GM18507 (cell line): ENCODE results near the gene PTPRU.

ENCODE experiments used
- DNase-seq: peaks from one replicate; pipeline ENCODE4 v3.0.0; 2011; ENCODE audit warnings: low read depth; ENCODE audit not compliant: insufficient read length; ENCODE audit errors: extremely low spot score
- FAIRE-seq: peaks from 2 replicates; lab custom pipeline; 2011; peaks lifted over from hg19 to GRCh38; lab: Jason Lieb, UNC

Gene PTPRU

DNA sequence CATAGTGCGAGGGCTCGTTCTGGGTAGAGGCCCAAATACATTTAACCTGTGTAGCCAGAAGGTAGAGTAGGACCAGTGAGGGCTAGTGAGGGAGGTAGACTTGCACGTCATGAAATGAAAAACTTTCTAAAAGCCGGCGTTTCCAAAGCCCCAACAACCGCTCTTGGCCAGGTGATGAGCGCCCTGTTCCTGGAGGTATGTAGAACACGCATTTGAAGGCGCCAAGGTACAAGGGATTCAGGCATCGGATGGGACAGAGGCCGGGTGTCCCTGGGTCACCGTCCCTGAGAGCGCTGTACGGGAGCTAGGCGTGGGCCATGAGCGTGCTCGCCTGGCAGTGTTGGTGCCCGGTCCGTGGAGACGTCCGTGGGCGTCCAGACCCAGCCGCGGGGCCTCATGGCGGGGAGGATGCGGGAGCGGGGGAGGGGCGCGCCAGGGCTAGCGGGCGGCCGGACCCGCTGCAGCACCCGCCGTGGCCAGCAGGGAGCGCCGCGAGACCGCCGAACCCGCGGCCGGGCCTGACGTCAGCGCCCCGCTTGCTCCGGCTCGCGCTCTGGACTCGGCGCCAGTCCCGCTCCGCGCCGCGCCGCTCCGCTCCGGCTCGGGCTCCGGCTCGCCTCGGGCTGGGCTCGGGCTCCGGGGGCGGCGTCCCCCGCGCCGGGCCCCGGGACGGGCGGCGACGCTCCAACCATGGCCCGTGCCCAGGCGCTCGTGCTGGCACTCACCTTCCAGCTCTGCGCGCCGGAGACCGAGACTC lies at the start of gene PTPRU:
Gene PTPRU, plus strand, starts transcription at position 568 of the 757 bp plus-strand sequence. Its CDS starts 123 bp downstream, at position 691.
- peak; percentile 80 for DNase-seq
- FAIRE-seq = peak; percentile 64

DNA sequence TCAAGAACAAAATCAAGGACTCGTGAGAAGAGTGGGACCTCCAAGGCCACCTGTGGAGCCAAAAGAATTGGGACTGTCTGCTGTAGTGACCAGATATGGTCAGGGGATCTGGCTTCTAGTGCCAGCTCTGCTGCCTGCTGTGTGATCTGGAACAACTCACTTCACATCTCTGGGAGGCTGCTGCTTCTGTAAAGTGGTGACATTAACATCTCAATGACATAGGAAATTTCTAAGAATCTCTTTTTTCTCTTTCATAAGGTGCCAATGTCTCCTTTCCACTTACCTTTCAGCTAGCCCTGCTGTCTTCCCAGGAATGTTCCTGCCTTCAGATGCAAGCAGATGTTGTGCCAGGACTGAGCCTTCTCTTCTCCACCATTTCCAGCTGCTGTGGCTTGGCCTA lies 49.6 kb upstream of the PTPRU start:
- FAIRE-seq (no peak), DNase-seq (no peak)

DNA sequence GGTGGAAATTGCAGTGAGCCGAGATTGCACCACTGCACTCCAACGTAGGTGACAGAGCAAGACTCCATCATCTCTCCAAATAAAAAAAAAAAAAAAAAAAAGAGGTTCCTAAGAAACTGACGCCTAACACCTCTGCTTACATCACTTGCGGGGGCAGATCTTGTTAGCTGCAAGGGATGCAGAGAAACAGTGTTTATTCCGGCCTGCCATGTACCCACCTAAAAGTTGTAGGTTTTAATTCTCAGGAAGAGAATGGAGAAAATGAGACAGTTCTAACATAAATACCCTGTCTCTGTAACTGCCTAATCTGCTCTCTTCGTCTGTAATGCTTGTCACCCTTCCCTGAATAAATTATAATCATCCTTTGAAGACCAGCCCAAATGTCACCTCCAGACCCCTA lies 45.6 kb upstream of the PTPRU start:
- DNase-seq (no peak), FAIRE-seq (no peak)

DNA sequence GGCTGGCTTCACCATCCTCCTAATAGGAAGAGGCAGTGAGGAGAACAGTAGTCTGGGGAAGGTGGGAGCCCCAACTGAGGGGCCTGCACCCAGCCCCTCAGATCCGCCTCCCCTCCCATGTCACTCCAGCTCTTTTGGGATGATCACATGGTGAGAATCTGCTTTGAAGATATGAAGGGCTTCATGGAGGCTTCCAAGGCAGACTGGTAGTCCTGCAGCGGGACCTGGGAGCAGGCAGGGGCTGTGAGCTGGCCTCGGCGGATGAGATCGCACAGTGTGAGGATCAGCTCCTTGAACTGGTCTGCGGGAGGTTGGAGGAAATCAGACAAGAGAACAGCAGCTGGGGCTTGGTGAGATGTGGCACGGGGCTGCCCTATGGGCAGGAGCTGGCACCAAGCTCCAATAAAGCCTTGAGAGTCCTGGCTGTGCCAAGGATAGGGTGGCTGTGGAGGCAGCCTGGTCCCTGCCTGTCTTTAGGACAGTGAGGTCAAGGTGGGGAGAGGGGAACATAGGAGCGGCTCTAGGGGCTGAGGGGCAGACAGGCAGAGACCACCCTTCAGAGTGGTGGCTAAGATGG lies 42.4 kb upstream of the PTPRU start:
- DNase-seq (no peak), FAIRE-seq (no peak)

DNA sequence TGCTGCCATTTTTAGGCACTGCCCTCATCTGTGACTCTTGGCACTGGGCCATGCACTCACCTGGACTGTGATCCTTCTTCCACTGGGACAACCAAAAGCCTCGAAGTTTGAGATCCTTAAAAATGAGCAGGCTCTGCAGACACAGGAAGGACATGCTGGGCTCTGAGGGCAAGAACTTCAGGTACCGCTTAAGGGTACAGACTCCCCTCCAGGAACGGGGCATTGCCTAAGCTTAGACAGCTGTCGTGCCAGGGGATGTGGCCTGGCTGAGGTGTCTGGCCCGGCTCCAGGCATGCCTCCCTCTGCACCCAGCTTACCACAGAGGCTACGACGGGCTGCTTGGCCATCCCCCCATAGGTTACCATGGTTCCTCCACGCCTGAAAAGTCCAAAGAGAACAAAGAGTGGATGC lies 40.4 kb upstream of the PTPRU start:
- DNase-seq (no peak), FAIRE-seq (no peak)

DNA sequence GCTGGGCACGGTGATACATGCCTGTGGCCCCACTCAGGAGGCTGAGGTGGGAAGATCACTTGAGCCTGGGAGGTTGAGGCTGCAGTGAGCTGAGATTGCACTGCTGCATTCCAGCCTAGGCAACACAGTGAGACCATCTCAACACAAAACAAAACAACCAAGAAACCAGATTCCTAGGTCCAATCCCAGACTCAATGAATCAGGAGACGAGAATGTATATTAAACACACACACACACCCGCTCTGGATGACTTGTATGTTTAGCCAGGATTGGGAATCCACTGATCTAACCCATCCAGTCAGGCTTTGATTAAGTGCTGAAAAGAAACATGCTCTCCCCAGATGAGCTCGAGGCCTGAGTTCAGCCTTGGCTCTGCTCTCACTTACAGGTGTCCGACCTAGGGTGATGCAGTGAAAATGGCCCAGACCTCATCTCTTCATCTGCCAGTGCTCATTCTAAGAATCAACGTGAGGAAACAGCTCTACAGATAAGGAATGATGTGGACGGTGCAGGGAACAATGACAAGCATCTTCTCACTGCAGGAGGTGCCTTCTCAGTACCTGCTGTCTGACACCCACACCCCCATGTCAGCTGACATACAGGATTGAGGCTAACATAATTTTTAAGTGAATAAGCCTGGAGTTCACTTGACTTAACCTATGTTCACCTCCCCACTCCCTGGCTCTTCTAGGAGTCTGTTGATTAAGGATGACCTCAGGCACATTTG lies 39.3 kb upstream of the PTPRU start:
- DNase-seq (no peak), FAIRE-seq (no peak)

DNA sequence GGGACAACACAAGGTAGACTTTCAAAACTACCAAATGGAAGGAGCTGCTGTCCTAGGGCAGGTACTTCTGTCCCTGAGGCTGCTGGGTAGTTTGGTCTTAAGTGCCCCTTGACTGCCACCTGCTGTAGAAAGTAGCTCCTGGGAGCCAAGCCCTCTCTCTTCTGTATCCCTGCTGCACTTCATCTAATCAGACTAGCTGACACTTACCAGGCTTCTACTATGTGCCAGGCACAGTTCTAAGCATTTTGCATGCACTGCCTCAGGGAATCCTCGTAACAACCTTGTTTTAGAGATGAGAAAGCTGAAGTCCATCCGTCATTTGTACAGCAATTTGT lies 38.8 kb upstream of the PTPRU start:
- peak; percentile 33 for FAIRE-seq
- no peak for DNase-seq

DNA sequence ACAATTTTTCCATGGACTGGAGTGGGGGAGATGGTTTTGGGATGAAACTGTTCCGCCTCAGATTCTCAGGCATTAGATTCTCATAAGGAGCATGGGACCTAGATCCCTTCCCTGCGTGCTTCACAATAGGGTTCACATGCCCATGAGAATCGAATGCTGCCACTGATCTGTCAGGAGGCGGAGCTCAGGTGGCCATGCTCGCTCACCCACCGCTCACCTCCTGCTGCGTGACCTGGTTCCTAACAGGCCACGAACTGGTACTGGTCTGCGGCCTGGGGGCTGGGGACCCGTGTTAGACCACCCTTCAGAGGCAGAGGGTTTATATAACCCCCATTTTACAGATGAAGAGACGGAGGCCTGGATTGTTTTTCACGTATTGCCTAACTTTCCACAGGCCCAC lies 38.3 kb upstream of the PTPRU start:
- DNase-seq = no peak

DNA sequence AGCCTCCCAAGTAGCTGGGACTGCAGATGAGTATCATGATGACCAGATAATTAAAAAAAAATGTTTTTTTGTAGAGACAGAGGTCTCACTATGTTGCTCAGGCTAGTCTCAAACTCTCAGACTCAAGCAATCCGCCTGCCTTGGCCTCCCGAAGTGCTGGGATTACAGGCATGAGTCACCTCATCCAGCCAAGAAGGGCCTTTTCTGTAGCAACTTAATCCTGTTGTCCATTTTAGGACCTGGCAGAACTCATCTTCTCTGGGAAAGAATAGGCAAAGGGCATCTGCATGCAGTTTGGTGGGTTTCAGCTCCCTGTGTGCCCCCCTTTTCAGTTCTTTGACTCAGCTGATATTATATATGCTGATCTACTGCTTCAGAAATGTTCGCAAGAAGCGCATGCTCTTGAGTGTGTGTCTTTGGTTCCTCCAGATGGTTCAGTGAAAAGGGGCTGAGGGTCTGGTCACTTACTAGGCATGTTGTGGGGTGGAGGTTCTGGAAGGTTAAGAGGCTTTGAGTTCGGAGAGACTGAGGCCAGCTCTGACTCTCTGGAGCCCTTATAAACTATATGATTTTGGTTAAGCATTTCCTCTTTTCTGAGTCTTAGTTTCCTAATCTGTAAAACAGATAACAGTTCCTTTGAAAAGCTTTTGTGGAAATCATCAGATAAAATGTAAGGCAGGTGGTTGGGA lies 35.3 kb upstream of the PTPRU start:
- DNase-seq = no peak

More for the DNA sequence above, 38.3 kb upstream of the PTPRU start:
- no peak for FAIRE-seq

DNA sequence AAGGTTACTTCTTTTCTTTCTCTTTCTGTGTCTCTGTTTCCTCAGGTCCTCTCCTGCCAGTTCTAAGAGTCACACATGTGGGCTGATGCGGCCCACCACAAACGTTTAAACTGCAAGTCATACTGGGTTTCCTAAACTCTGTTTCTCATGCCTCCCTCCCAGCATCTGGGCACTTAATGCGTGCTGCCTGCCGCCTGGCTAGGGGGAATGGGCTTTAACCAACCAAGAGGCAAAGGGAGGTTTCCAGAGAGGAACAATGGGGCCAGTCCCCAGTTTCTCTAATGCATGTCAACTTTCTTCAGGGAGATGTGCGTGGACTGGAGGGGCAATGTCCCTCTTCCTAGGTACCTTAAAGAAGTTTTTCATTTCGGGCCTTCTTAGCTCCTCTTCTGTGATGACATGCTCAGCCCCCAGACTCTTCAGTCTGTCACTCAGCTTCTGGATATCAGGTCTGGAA lies 34.7 kb upstream of the PTPRU start:
- FAIRE-seq (no peak), DNase-seq (no peak)

More for the DNA sequence above, 35.3 kb upstream of the PTPRU start:
- FAIRE-seq = no peak

DNA sequence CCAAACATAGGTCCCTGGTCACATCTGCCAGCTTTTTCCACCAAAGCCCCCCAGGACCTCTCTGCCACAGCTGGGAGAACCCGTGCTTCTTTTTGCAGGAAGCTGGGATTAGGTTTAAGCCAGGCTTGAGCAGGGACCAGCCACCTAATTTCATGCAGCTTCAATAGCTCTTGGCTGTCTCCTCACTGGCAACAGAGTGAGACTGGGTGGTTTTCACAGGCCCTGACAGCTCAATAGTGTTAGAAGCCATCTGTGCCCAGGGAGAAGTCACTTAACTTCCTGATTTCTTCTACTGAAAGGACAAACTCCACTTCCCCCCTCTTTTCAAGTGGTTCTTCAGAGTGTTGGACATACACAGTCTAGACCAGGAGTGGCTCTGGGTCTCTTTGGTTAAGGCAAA lies 34.3 kb upstream of the PTPRU start:
- FAIRE-seq = no peak
- no peak for DNase-seq

DNA sequence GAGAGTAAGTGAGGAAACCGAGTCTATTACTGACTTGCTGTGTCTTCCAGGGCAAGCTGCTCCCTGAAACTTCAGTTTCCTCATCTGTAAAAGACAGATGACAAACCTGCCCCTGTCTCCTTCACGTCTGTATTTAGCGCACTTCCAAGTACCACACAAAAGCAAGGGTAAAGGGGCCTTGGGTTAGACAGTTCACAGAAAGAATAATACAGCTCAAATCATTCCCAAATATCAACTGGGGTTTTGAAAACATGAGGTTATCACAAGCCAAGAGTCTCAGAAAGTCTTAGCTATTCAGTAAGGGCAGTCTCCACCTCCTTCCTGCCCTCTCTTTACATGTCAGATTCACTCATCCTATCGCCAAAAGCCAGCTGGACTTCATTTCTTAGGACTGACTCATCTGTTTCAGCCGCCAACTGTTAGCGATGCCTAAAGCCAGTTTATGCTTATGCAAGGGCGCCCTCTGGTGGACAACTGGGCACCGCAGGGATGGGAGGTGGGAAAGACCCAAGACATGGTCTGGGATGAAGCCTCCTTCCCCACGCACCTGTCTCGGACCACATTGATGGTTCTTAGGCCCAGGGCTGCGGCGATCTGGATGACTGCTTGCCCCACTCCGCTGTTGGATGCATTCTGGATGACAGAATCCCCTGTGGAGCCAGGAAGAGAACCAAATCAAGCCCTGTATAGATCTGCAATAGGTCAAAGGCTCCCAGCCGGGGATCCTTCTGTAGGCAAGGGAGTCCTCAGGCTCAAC lies 33.6 kb upstream of the PTPRU start:
- DNase-seq (peak; percentile 64), FAIRE-seq (peak; percentile 96)

DNA sequence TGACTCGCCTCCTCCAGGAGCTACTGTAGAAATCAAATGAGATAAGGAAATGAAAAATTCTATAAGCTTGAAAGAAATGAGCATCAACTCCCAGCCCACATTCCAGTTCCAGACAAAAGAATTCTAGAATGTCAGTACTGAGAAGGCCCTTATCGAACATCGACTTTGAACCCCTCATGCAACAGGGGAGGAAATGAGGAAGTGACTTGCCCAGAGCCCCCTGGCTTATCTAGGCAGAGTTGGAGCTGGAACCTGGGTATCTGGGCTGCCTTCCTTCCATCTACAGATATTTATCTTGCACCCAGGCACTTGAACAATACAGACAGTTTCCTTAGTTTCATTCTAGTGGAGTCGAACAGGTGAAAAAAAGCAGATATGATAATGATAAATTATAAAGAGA lies 27.9 kb upstream of the PTPRU start:
- no peak for DNase-seq
- no peak for FAIRE-seq

DNA sequence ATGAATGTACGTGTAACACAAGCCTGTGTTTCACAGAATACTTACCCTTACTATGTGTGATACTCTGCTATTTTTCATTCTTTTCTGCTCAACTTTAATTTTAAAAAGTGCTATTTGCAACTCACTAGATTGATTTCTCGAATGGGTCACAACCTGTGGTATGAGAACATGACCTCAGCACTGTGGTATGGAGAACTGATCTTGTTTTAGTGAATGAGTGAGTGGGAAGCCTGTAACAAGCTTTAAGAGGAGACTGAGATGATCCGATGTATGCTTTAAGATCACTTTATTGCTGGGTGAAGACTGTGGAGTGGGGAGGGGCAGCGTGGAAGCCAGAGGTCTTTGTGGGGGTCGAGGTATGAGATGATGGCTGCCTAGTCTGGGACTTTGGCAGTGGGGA lies 27.1 kb upstream of the PTPRU start:
- DNase-seq (no peak), FAIRE-seq (no peak)

DNA sequence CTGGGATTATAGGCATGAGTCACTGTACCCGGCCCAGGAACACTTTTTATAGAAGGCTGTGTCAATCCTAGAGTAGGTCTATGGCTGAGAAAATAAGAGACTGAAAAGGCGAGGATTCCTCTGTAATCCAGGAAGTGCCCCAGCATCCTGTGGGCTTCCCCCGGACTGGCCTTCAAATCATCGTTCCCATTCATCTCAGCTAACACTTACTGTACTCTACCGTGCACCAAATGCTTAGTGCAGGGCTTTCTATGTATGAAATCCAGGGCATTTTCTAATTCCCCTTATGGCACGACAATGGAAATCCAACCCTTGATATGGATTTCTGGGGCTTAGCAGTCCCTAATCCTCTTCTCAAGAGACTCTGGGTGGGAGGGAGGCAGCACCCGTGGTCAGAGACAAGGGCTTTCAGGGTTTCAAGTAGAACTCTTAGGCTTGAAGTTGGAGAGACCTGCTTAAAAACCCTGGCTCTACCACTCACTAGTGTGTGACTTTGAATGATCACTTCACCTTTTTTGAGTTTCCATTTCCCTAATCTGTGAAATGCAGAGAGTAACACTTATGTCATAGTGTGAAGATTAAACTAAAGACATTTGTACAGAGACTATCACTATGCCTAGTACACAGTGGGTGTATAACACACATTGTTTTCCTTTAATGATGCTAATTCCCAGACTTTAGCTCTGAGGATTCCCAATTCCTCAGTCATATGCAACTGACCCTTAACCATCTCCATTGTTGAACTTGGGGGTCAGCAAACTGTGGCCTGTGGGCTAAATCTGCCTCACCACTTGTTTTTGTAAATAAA lies 25.8 kb upstream of the PTPRU start:
- no peak for DNase-seq
- peak; percentile 86 for FAIRE-seq

DNA sequence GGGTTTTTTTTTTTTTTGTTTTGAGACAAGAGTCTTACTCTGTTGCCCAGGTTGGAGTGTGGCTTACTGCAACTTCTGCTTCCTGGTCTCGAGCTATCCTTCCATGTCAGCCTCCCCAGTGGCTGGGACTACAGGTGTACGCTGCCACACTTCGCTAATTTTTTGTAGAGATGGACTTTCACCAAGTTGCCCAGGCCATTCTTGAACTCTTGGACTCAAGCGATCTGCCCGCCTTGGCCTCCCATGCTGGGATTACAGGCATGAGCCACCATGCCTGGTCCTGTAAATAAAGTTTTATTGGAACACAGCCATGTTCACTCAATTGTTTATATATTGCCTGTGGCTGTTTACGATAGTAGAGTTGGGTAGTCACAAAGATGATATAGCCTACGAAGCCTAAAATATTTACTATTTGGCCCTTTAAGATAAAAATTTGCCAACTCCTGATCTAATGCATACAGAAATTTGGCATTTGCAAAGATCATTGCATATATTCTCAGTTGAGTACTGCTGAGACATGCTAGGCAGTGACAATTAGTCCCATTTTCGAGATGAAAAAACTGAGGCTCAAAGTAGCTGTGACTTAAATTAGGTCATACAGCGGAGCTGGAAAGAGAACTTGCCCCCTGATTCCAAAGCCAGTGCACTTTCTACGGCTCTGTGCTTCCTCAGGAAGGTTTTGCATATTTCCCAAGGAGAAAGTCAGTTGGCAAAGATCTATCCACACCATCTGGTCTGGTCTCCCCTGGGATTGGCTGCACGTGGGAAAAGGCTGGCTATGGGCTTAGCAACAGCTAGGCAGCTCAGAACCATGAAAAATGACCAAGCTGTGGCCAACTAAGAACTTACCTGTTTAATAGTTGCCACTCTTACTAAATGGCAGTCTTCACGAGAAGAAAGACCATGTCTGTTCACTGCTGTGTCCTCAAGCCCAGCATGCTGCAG lies 25.0 kb upstream of the PTPRU start:
- FAIRE-seq = peak; percentile 62

DNA sequence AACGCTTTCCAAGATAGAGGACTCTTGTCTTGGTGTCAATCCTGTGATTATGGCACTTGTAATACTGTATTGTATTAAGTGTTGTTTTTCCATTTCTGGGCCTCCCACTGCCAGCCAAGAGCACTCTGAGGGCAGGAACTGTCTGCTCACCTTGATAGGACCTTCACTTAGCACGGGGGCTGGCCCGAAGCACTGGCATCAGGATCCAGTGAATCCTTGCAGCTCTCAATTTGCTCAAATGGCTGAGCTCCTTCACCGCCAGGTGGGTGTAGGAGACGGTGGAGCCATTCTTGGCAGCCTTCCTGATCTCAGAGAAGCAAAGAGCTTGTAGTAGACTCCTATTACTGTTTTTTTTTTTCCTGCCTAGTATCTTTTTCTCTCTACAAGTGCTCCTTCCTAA lies 23.3 kb upstream of the PTPRU start:
- DNase-seq (no peak), FAIRE-seq (no peak)

More for the DNA sequence above, 25.0 kb upstream of the PTPRU start:
- DNase-seq = no peak

DNA sequence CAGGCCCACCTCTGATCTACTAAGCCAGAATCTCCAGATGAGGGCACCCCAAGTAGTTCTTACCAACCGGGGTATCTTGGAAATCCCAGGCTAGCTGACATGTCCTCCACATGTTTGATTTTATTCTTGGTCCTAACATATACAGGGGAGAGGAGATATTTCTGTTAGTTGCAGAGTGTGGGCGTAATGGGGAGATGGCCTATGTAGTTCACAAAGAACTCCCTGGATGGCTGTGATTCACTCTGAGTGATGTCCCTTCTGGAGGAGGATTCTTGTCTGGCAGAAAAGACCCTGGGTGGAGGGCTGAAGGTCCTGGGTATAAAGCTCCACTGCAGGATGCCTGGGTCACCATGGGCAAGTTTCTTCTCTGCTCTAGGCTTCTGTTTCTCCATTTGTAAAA lies 18.7 kb upstream of the PTPRU start:
- no peak for DNase-seq
- FAIRE-seq = no peak
